HG03108 (cell line): ENCODE measurements around the gene KDM2A.

Experiments used
- ATAC-seq: cut with Tn5 transposase; IDR thresholded peaks from one replicate; pipeline ENCODE4 v1.9.1; 2021; ENCODE audit warnings: moderate library complexity; ENCODE audit not compliant: unreplicated experiment

Gene KDM2A

GRCh38 chr11:67118801-67119584, at the start of gene KDM2A:
TSS of gene KDM2A (plus strand) at chr11:67119263. CDS start at chr11:67121317, 2,054 bp downstream.
- ATAC-seq = peak; percentile 55

GRCh38 chr11:67071420-67072284, 47.4 kb upstream of the KDM2A start:
- peak; percentile 56 for ATAC-seq

GRCh38 chr11:67072295-67072694, 46.8 kb upstream of the KDM2A start:
- no peak for ATAC-seq

- no peak for ATAC-seq
Observed at GRCh38 chr11:67073908-67074307, 45.2 kb upstream of the KDM2A start.

- no peak for ATAC-seq
Observed at GRCh38 chr11:67076202-67076601, 42.9 kb upstream of the KDM2A start.

- ATAC-seq = no peak
Observed at GRCh38 chr11:67079065-67079705, 39.9 kb upstream of the KDM2A start.

GRCh38 chr11:67082071-67082791, 36.8 kb upstream of the KDM2A start:
- ATAC-seq = no peak

GRCh38 chr11:67083786-67084366, 35.2 kb upstream of the KDM2A start:
- ATAC-seq = no peak

- no peak for ATAC-seq
Observed at GRCh38 chr11:67085617-67086016, 33.4 kb upstream of the KDM2A start.

- no peak for ATAC-seq
Observed at GRCh38 chr11:67090717-67091116, 28.3 kb upstream of the KDM2A start.

GRCh38 chr11:67095214-67095507, 23.9 kb upstream of the KDM2A start:
- ATAC-seq = no peak

GRCh38 chr11:67098799-67099429, 20.1 kb upstream of the KDM2A start:
- ATAC-seq = no peak

GRCh38 chr11:67099831-67100324, 19.2 kb upstream of the KDM2A start:
- no peak for ATAC-seq

- no peak for ATAC-seq
Observed at GRCh38 chr11:67102664-67103063, 16.4 kb upstream of the KDM2A start.

- ATAC-seq = no peak
Observed at GRCh38 chr11:67105964-67106363, 13.1 kb upstream of the KDM2A start.

- ATAC-seq = no peak
Observed at GRCh38 chr11:67111261-67111660, 7.8 kb upstream of the KDM2A start.

GRCh38 chr11:67113231-67113721, 5.8 kb upstream of the KDM2A start:
- peak; percentile 71 for ATAC-seq

GRCh38 chr11:67114275-67114896, 4.7 kb upstream of the KDM2A start:
- no peak for ATAC-seq

GRCh38 chr11:67116758-67117105, 2.3 kb upstream of the KDM2A start:
- ATAC-seq = no peak

- ATAC-seq = no peak
Observed at GRCh38 chr11:67117176-67117575, 1.9 kb upstream of the KDM2A start.
